Spleen (tissue), 11 donors: Measurements from ENCODE around the gene TLE1. TPM values are rescaled to one million over a fixed set of nuclear protein-coding genes. Genes with fewer than 3 reads are reported as not detected.

Experiments
- DNase-seq: peaks from one replicate; pipeline ENCODE4 v3.0.0-alpha.2; 2020
- H3K27ac ChIP-seq, 8 donors: fragments of 200-600 bp; sonication (generic) in 7 of 8; 1 replicate in 4 of 8; 2 replicates in 4 of 8; pipeline versions ENCODE4 v1.5.0 to v1.8.0; 2016 to 2021; ENCODE audit warnings: inconsistent platforms in 4 of 8, mild to moderate bottlenecking in 4 of 8, moderate library complexity in 1 of 8
- H3K27me3 ChIP-seq, 7 donors: fragments of 200-600 bp; sonication (generic) in 6 of 7; replicated peaks in 1 of 7; 1 replicate in 4 of 7; 2 replicates in 3 of 7; pipeline versions ENCODE4 v1.5.0 to v1.8.0; 2016 to 2021; ENCODE audit warnings: inconsistent platforms in 3 of 7, mild to moderate bottlenecking in 1 of 7
- H3K36me3 ChIP-seq, 6 donors: fragments of 200-600 bp; sonication (generic) in 5 of 6; 1 replicate in 4 of 6; 2 replicates in 2 of 6; pipeline versions ENCODE4 v1.5.0 to v1.8.0; 2016 to 2021; ENCODE audit warnings: inconsistent platforms in 2 of 6
- H3K4me1 ChIP-seq, 6 donors: fragments of 200-600 bp; sonication (generic) in 5 of 6; 1 replicate in 3 of 6; 2 replicates in 3 of 6; pipeline versions ENCODE4 v1.5.0 to v1.8.0; 2016 to 2021; ENCODE audit warnings: inconsistent platforms in 3 of 6
- H3K4me3 ChIP-seq, 8 donors: fragments of 200-600 bp; sonication (generic) in 7 of 8; 1 replicate in 4 of 8; 2 replicates in 4 of 8; pipeline versions ENCODE4 v1.5.0 to v1.8.0; 2016 to 2021; ENCODE audit warnings: inconsistent platforms in 4 of 8, mild to moderate bottlenecking in 4 of 8, moderate library complexity in 2 of 8
- H3K9me3 ChIP-seq, 8 donors: fragments of 200-600 bp; sonication (generic) in 7 of 8; 1 replicate in 4 of 8; 2 replicates in 4 of 8; pipeline versions ENCODE4 v1.5.0 to v1.8.0; 2016 to 2021; ENCODE audit warnings: inconsistent platforms in 4 of 8
- POLR2A ChIP-seq, 3 donors: fragments of 450-650 bp; IDR thresholded peaks; one replicate each; pipeline ENCODE4 v1.5.1; 2017; ENCODE audit warnings: antibody characterized with exemption in 3 of 3, mild to moderate bottlenecking in 1 of 3
- POLR2AphosphoS5 ChIP-seq, 3 donors: sonication (generic); formaldehyde crosslinking; IDR thresholded peaks; one replicate each; pipeline ENCODE4 v1.5.1; 2017; ENCODE audit warnings: antibody characterized with exemption in 3 of 3
- WGBS, 5 donors: extraction: QIAGEN DNeasy Blood & Tissue Kit in 3 of 5; methylation state at CpG; one replicate each; pipeline versions ENCODE4 v1.1.5 to v1.1.7; 2013 to 2018; 5-methylcytosine and 5-hydroxymethylcytosine counted together
- intact Hi-C: fragments of 100-400 bp; cut with DNase I; formaldehyde crosslinking; loops from one replicate; pipeline ENCODE4 v1.15.0; 2023; ENCODE audit warnings: low total_unique reads
- polyA plus RNA-seq, 3 donors: library from polyadenylated mRNA; stranded (reverse); fragments of 200-250 nt; gene quantifications; one replicate each; pipeline ENCODE4 v1.2.1, GENCODE V29; 2013
- total RNA-seq, 7 donors: library from RNA; depleted of rRNA in 3 of 7; stranded (reverse); fragments of >200 nt in 3 of 7; fragmentation: NEBNext Ultra II Directional in 4 of 7; extraction: Animal tissue kit (Norgen Biotek cat#: 25700) in 4 of 7; gene quantifications; one replicate each; pipeline versions ENCODE4 v1.1.0 to v1.2.1, GENCODE V29; 2016 to 2021
- TF ChIP-seq, protein P1 (sequence below), 11 experiments: fragments of 200-600 bp in 7 of 11; fragments of 450-650 bp in 4 of 11; sonication (generic) in 4 of 11; IDR thresholded peaks in 8 of 11; conservative IDR thresholded peaks in 3 of 11; 1 replicate in 7 of 11; 2 replicates in 4 of 11; pipeline versions ENCODE4 v1.4.0 to v1.8.0; 2016 to 2021; ENCODE audit warnings: antibody characterized with exemption in 11 of 11, inconsistent platforms in 4 of 11, mild to moderate bottlenecking in 1 of 11
- donor health status: healthy with polysubstance abuse.
- donor health status: DM: no; HTN: no; CAD: no; lungs with moderate emphysema.
- donor health status: DM: no; HTN: no; CAD: no.
- donor health status: Bipolar disorder and iron deficiency.
- donor health status: healthy.
- donor health status: DM: no; HTN: no; CAD: no.
- donor health status: DM: yes; HTN: yes; CAD: no.

TLE1 gene
- total and polyA plus RNA-seq, 10 donors, result 34.7 to 110 (median 60.2) TPM

GRCh38 chr9:81676395-81676794 lies 13.0 kb downstream of the TLE1 start:
- H3K9me3 ChIP-seq, result no peaks in the 10 kb centered on the region
- no peak for DNase-seq
- no peak for TF ChIP-seq POLR2AphosphoS5 (IDR thresholded peaks at IDR 0.05)
- TF ChIP-seq, protein P1, sequence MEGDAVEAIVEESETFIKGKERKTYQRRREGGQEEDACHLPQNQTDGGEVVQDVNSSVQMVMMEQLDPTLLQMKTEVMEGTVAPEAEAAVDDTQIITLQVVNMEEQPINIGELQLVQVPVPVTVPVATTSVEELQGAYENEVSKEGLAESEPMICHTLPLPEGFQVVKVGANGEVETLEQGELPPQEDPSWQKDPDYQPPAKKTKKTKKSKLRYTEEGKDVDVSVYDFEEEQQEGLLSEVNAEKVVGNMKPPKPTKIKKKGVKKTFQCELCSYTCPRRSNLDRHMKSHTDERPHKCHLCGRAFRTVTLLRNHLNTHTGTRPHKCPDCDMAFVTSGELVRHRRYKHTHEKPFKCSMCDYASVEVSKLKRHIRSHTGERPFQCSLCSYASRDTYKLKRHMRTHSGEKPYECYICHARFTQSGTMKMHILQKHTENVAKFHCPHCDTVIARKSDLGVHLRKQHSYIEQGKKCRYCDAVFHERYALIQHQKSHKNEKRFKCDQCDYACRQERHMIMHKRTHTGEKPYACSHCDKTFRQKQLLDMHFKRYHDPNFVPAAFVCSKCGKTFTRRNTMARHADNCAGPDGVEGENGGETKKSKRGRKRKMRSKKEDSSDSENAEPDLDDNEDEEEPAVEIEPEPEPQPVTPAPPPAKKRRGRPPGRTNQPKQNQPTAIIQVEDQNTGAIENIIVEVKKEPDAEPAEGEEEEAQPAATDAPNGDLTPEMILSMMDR (IDR thresholded peaks at IDR 0.05 in 8 of 11, conservative IDR thresholded peaks at IDR 0.05 in 3 of 11), result no peak
- TF ChIP-seq POLR2A (IDR thresholded peaks at IDR 0.05), result no peak
- 68 to 95% (median 84%) methylated on average over 2 of the region's 2 CpGs for WGBS, 5 donors
- H3K27me3 ChIP-seq, result no peaks in the 10 kb centered on the region
- H3K27ac ChIP-seq, result peak overlapping the region in 3 of 8 donors; percentile 9 to 30 (median 23)
- peaks cover 0 to 86% (median 58%) of the 10 kb centered on the region in 6 donors for H3K4me1 ChIP-seq
- peaks cover 0 to 92% (median 6%) of the 10 kb centered on the region in 6 donors for H3K36me3 ChIP-seq
- intact Hi-C loops, result no loop called here
- no peak overlapping the region for H3K4me3 ChIP-seq

GRCh38 chr9:81673310-81673709 lies 16.0 kb downstream of the TLE1 start:
- H3K4me3 ChIP-seq, result no peak overlapping the region
- peaks cover 0 to 74% (median under 1%) of the 10 kb centered on the region in 6 donors for H3K36me3 ChIP-seq
- WGBS, 5 donors, result 62 to 73% (median 72%) methylated on average over 5 of the region's 5 CpGs
- no peak overlapping the region for H3K27ac ChIP-seq
- no peak for DNase-seq
- H3K4me1 ChIP-seq, result peaks cover 8 to 91% (median 69%) of the 10 kb centered on the region in 6 donors
- H3K27me3 ChIP-seq, result no peaks in the 10 kb centered on the region
- H3K9me3 ChIP-seq, result no peaks in the 10 kb centered on the region
- intact Hi-C loops, result no loop called here
- TF ChIP-seq POLR2A (IDR thresholded peaks at IDR 0.05) (no peak), POLR2AphosphoS5 (IDR thresholded peaks at IDR 0.05) (no peak)
- TF ChIP-seq, protein P1 (IDR thresholded peaks at IDR 0.05 in 8 of 11, conservative IDR thresholded peaks at IDR 0.05 in 3 of 11), result no peak

GRCh38 chr9:81671880-81672280 lies 17.5 kb downstream of the TLE1 start:
- WGBS, 5 donors, result 58 to 84% (median 73%) methylated on average over 2 to 3 of the region's 3 CpGs
- H3K4me1 ChIP-seq, result peaks cover 11 to 96% (median 78%) of the 10 kb centered on the region in 6 donors
- no peaks in the 10 kb centered on the region for H3K9me3 ChIP-seq
- no peak for DNase-seq
- H3K36me3 ChIP-seq, result peaks cover 0 to 72% (median 0%) of the 10 kb centered on the region in 6 donors
- H3K27me3 ChIP-seq, result no peaks in the 10 kb centered on the region
- peak overlapping the region in 1 of 8 donors; percentile 9 for H3K27ac ChIP-seq
- intact Hi-C loops, result no loop called here
- TF ChIP-seq POLR2A (IDR thresholded peaks at IDR 0.05), result no peak
- peak in 1 of 3 donors; percentile 66 for TF ChIP-seq POLR2AphosphoS5 (IDR thresholded peaks at IDR 0.05)
- TF ChIP-seq, protein P1 (IDR thresholded peaks at IDR 0.05 in 8 of 11, conservative IDR thresholded peaks at IDR 0.05 in 3 of 11), result no peak
- no peak overlapping the region for H3K4me3 ChIP-seq

DNA sequence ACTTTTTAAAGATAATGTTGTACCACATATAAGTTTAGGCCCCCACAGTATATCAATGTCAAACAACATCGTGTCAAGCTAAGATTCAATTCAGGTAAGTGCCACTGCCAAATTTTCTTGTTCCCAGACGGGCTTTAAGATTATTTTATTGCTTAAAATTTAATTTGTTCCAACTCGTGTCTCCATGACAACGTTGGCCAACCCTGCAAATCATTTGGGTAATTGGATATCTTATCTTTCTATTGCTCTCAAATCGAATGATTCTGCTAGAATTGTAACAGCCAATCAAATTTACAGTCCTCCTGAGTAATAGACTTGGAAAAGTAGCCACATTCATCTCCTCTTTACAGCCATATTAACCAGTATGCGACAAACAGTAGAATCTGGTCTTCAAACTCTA lies 19.5 kb downstream of the TLE1 start:
- H3K27me3 ChIP-seq, result no peaks in the 10 kb centered on the region
- H3K9me3 ChIP-seq, result no peaks in the 10 kb centered on the region
- no peak for DNase-seq
- intact Hi-C loops, result no loop called here
- 84 to 95% (median 91%) methylated on average over 6 of the region's 6 CpGs for WGBS, 5 donors
- H3K4me3 ChIP-seq, result no peak overlapping the region
- peaks cover 20 to 98% (median 83%) of the 10 kb centered on the region in 6 donors for H3K4me1 ChIP-seq
- TF ChIP-seq POLR2A (IDR thresholded peaks at IDR 0.05), result no peak
- TF ChIP-seq, protein P1 (IDR thresholded peaks at IDR 0.05 in 8 of 11, conservative IDR thresholded peaks at IDR 0.05 in 3 of 11), result no peak
- TF ChIP-seq POLR2AphosphoS5 (IDR thresholded peaks at IDR 0.05), result no peak
- H3K27ac ChIP-seq, result no peak overlapping the region
- H3K36me3 ChIP-seq, result peaks cover 0 to 57% (median 0%) of the 10 kb centered on the region in 6 donors
